ENCODE data around the gene TSBP1.

The TSBP1 gene

DNA sequence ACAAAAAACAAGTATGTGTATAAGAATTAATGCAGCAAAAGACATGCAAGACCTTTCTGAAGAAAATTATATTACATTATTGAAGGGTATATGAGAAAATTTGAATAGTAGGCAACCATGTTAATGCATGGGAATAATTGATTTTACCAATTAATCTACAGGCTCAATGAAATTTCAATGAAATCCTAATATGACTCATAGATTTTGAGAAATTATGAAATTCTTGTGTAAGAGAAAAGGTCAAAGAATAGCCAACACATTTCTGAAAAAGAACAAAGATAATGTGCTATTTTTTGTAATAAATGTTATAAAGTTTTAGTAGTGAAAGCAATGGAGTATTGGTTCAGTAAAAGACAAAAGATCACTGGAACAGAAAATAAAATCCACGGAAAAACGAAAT lies 18.4 kb downstream of the TSBP1 start:
- Histone ChIP-seq H3K36me3 (ENCODE audit: control insufficient read depth, insufficient read depth, low read length) (no peaks in the 10 kb centered on the region), H3K79me2 (no peaks in the 10 kb centered on the region), H3K4me1 (no peaks in the 10 kb centered on the region), H3K4me2 (ENCODE audit: low read length) (no peak overlapping the region), H3K9me3 (ENCODE audit: control insufficient read depth, low read length) (no peaks in the 10 kb centered on the region), H3K9ac (no peak overlapping the region), H2AFZ (no peak overlapping the region), H3K27ac (no peak overlapping the region), H3K27me3 (ENCODE audit: control insufficient read depth, insufficient read depth, low read length) (no peaks in the 10 kb centered on the region), H3K4me3 (ENCODE audit: low read depth, low read length) (no peak overlapping the region)
- no peak for TF ChIP-seq CTCF (IDR thresholded peaks at IDR 0.05)

GRCh38 chr6:32340242-32340641 lies 31.5 kb downstream of the TSBP1 start:
- H3K27me3 ChIP-seq (ENCODE audit: control insufficient read depth, insufficient read depth, low read length), result no peaks in the 10 kb centered on the region
- no peak overlapping the region for H2AFZ ChIP-seq
- H3K27ac ChIP-seq, result no peak overlapping the region
- no peak for TF ChIP-seq CTCF (IDR thresholded peaks at IDR 0.05)
- no peak overlapping the region for H3K4me3 ChIP-seq (ENCODE audit: low read depth, low read length)
- H3K9ac ChIP-seq, result no peak overlapping the region
- no peak overlapping the region for H3K4me2 ChIP-seq (ENCODE audit: low read length)
- no peaks in the 10 kb centered on the region for H3K79me2 ChIP-seq
- H3K36me3 ChIP-seq (ENCODE audit: control insufficient read depth, insufficient read depth, low read length), result no peaks in the 10 kb centered on the region
- H3K9me3 ChIP-seq (ENCODE audit: control insufficient read depth, low read length), result no peaks in the 10 kb centered on the region
- H3K4me1 ChIP-seq, result no peaks in the 10 kb centered on the region

- no peak overlapping the region for H3K4me3 ChIP-seq (ENCODE audit: low read depth, low read length)
- no peaks in the 10 kb centered on the region for H3K27me3 ChIP-seq (ENCODE audit: control insufficient read depth, insufficient read depth, low read length)
- no peak overlapping the region for H2AFZ ChIP-seq
- H3K9me3 ChIP-seq (ENCODE audit: control insufficient read depth, low read length), result no peaks in the 10 kb centered on the region
- no peaks in the 10 kb centered on the region for H3K4me1 ChIP-seq
- no peaks in the 10 kb centered on the region for H3K36me3 ChIP-seq (ENCODE audit: control insufficient read depth, insufficient read depth, low read length)
- H3K9ac ChIP-seq, result no peak overlapping the region
- H3K4me2 ChIP-seq (ENCODE audit: low read length), result no peak overlapping the region
- no peak for TF ChIP-seq CTCF (IDR thresholded peaks at IDR 0.05)
- H3K79me2 ChIP-seq, result no peaks in the 10 kb centered on the region
- no peak overlapping the region for H3K27ac ChIP-seq
These were observed 34.4 kb downstream of the TSBP1 start for GRCh38 chr6:32337186-32337805.

DNA sequence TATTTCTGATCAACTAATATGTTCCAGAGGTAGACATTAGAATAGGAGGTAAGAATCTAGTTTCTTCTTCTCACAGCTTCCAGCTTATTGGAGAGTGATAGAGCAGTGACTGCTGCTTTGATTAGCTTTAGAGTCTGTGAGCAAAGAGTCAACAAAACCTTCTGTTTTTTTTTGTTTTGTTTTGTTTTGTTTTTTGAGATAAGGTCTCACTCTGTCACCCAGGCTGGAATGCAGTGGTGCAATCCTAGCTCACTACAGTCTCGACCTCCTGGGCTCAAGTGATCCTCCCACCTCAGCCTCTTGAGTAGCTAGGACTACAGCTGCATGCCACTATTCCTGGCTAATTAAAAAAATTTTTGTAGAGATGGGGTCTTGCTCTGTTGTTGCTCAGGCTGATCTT lies 39.3 kb downstream of the TSBP1 start:
- no peaks in the 10 kb centered on the region for H3K4me1 ChIP-seq
- no peaks in the 10 kb centered on the region for H3K79me2 ChIP-seq
- no peak overlapping the region for H3K9ac ChIP-seq
- H3K27me3 ChIP-seq (ENCODE audit: control insufficient read depth, insufficient read depth, low read length), result no peaks in the 10 kb centered on the region
- TF ChIP-seq CTCF (IDR thresholded peaks at IDR 0.05), result no peak
- no peaks in the 10 kb centered on the region for H3K9me3 ChIP-seq (ENCODE audit: control insufficient read depth, low read length)
- H3K36me3 ChIP-seq (ENCODE audit: control insufficient read depth, insufficient read depth, low read length), result no peaks in the 10 kb centered on the region
- no peak overlapping the region for H2AFZ ChIP-seq
- H3K27ac ChIP-seq, result no peak overlapping the region
- no peak overlapping the region for H3K4me3 ChIP-seq (ENCODE audit: low read depth, low read length)
- H3K4me2 ChIP-seq (ENCODE audit: low read length), result no peak overlapping the region

DNA sequence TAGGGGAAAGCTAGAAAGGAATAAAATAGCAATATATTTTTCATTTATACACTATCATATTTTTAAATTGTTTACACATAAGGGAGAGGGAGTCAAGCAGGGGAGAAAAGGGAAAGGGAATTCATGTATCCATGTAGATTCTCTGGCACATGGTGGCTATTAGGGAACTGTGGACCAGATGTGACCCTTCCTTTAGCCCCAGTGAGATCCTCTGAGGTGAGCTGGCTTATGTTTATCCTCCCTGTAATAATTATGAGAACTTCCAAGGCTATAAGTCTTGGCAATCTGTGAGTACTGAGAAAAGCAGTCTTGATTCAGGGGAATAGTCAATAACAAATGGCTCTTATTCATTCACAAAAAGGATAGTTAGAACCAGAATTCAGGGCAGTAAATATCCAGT lies 42.6 kb downstream of the TSBP1 start:
- Histone ChIP-seq H3K4me2 (ENCODE audit: low read length) (no peak overlapping the region), H3K9me3 (ENCODE audit: control insufficient read depth, low read length) (no peaks in the 10 kb centered on the region), H3K79me2 (no peaks in the 10 kb centered on the region), H3K4me1 (no peaks in the 10 kb centered on the region), H3K27ac (no peak overlapping the region), H3K9ac (no peak overlapping the region), H3K27me3 (ENCODE audit: control insufficient read depth, insufficient read depth, low read length) (no peaks in the 10 kb centered on the region), H3K36me3 (ENCODE audit: control insufficient read depth, insufficient read depth, low read length) (no peaks in the 10 kb centered on the region), H3K4me3 (ENCODE audit: low read depth, low read length) (no peak overlapping the region), H2AFZ (no peak overlapping the region)
- TF ChIP-seq CTCF (IDR thresholded peaks at IDR 0.05), result no peak

Measured in parathyroid adenoma (tissue), 2 donors.